H1 (cell line): Measurements from ENCODE around the gene EEF1AKMT3. TPM values are rescaled to one million over a fixed set of nuclear protein-coding genes. Genes with fewer than 3 reads are reported as not detected.

Experiments
- CTCF ChIA-PET: fragments of 300-600 bp; sonication (Branson Sonifier 250); formaldehyde crosslinking; loops from one replicate; lab custom pipeline; 2021; ENCODE audit not compliant: partially characterized antibody; lab: Charles Lee
- POLR2A ChIA-PET: fragments of 300-600 bp; sonication (Branson Sonifier 250); formaldehyde crosslinking; loops from one replicate; lab custom pipeline; 2021; ENCODE audit warnings: inconsistent platforms; ENCODE audit not compliant: partially characterized antibody; lab: Charles Lee
- DNase-seq, 2 experiments: peaks; one replicate each; pipeline versions ENCODE4 v3.0.0 to v3.0.0-alpha.2; 2010 to 2022; ENCODE audit warnings: low spot score in 2 of 2, low read depth in 1 of 2, mixed read lengths in 1 of 2
- FAIRE-seq: peaks from 2 replicates; lab custom pipeline; 2011; peaks lifted over from hg19 to GRCh38; lab: Jason Lieb, UNC
- H2AFZ ChIP-seq: 2 replicates; pipeline ENCODE4 v1.8.1; 2012; ENCODE audit warnings: low read length, inconsistent platforms
- H2AK5ac ChIP-seq: 2 replicates; pipeline ENCODE4 v1.6.1; 2013; ENCODE audit warnings: low read depth, low read length
- H2BK120ac ChIP-seq: replicated peaks from 2 replicates; pipeline ENCODE3; 2013; ENCODE audit warnings: low read depth, low read length, inconsistent platforms
- H2BK12ac ChIP-seq: 2 replicates; pipeline ENCODE4 v1.6.1; 2013; ENCODE audit warnings: low read depth, low read length
- H2BK15ac ChIP-seq: 2 replicates; pipeline ENCODE4 v1.6.1; 2013; ENCODE audit warnings: low read length
- H2BK20ac ChIP-seq: 2 replicates; pipeline ENCODE4 v1.6.1; 2013; ENCODE audit warnings: low read length
- H2BK5ac ChIP-seq: 2 replicates; pipeline ENCODE4 v1.6.1; 2013; ENCODE audit warnings: low read depth, low read length
- H3K14ac ChIP-seq: 2 replicates; pipeline ENCODE4 v1.6.1; 2013; ENCODE audit warnings: inconsistent platforms; ENCODE audit not compliant: insufficient read length
- H3K18ac ChIP-seq: 2 replicates; pipeline ENCODE4 v1.6.1; 2013; ENCODE audit warnings: low read length; ENCODE audit errors: extremely low read depth
- H3K23ac ChIP-seq: 2 replicates; pipeline ENCODE4 v1.6.1; 2013; ENCODE audit warnings: inconsistent platforms; ENCODE audit not compliant: insufficient read length
- H3K23me2 ChIP-seq: 2 replicates; pipeline ENCODE4 v1.6.1; 2013; ENCODE audit warnings: low read depth, low read length
- H3K27ac ChIP-seq: 2 replicates; pipeline ENCODE4 v1.6.1; 2011; ENCODE audit warnings: low read depth, low read length, inconsistent platforms
- H3K27me3 ChIP-seq, 4 experiments: replicated peaks in 1 of 4; 1 replicate in 1 of 4; 2 replicates in 3 of 4; pipeline versions ENCODE4 v1.6.1 to v1.8.1; 2011 to 2013; ENCODE audit warnings: low read length in 3 of 4, mild to moderate bottlenecking in 3 of 4, inconsistent platforms in 2 of 4, mixed read lengths in 2 of 4, moderate library complexity in 1 of 4; ENCODE audit not compliant: control insufficient read depth in 3 of 4, insufficient read depth in 3 of 4; ENCODE audit errors: extremely low read depth in 1 of 4
- H3K36me3 ChIP-seq, 4 experiments: 2 replicates each; pipeline versions ENCODE4 v1.6.1 to v1.8.1; 2011 to 2013; ENCODE audit warnings: mild to moderate bottlenecking in 4 of 4, low read length in 3 of 4, moderate library complexity in 2 of 4, control low read depth in 1 of 4, inconsistent platforms in 1 of 4; ENCODE audit not compliant: insufficient read depth in 4 of 4, control insufficient read depth in 2 of 4
- H3K4ac ChIP-seq: replicated peaks from 2 replicates; pipeline ENCODE3; 2013; ENCODE audit warnings: low read length, low read depth, mixed read lengths, inconsistent platforms; ENCODE audit not compliant: insufficient read length
- H3K4me1 ChIP-seq, 4 experiments: replicated peaks in 1 of 4; 1 replicate in 1 of 4; 2 replicates in 3 of 4; pipeline versions ENCODE4 v1.6.1 to v1.8.1; 2011 to 2013; ENCODE audit warnings: low read length in 3 of 4, inconsistent platforms in 2 of 4, mixed read lengths in 1 of 4; ENCODE audit not compliant: insufficient read depth in 4 of 4, control insufficient read depth in 3 of 4
- H3K4me2 ChIP-seq, 2 experiments: 2 replicates each; pipeline versions ENCODE4 v1.6.1 to v1.8.1; 2011 to 2013; ENCODE audit warnings: low read depth in 2 of 2, low read length in 2 of 2, control low read depth in 1 of 2, inconsistent platforms in 1 of 2, mild to moderate bottlenecking in 1 of 2; ENCODE audit not compliant: insufficient read depth in 1 of 2
- H3K4me3 ChIP-seq, 4 experiments: fragments of 200-600, 300-600 bp in 1 of 4; sonication (generic), shearing (Covaris generic), sonication (Bioruptor Twin) in 1 of 4; 2 replicates each; pipeline versions ENCODE4 v1.5.1 to v1.8.1; 2011 to 2016; ENCODE audit warnings: low read length in 4 of 4, low read depth in 3 of 4, control low read depth in 2 of 4, inconsistent platforms in 2 of 4, mild to moderate bottlenecking in 2 of 4, mixed read lengths in 1 of 4, moderate library complexity in 1 of 4; ENCODE audit not compliant: insufficient read depth in 2 of 4; ENCODE audit errors: extremely low read depth in 1 of 4
- H3K56ac ChIP-seq: replicated peaks from 2 replicates; pipeline ENCODE3; 2013; ENCODE audit warnings: low read depth, mild to moderate bottlenecking, mixed read lengths, low read length, inconsistent platforms; ENCODE audit not compliant: insufficient read length
- H3K79me1 ChIP-seq: 2 replicates; pipeline ENCODE4 v1.6.1; 2013; ENCODE audit warnings: low read depth, low read length, control low read depth
- H3K79me2 ChIP-seq, 2 experiments: 2 replicates each; pipeline versions ENCODE4 v1.6.1 to v1.8.1; 2012 to 2013; ENCODE audit warnings: low read length in 2 of 2, mild to moderate bottlenecking in 2 of 2, inconsistent platforms in 1 of 2; ENCODE audit not compliant: insufficient read depth in 2 of 2, control insufficient read depth in 1 of 2
- H3K9ac ChIP-seq, 4 experiments: replicated peaks in 1 of 4; 1 replicate in 1 of 4; 2 replicates in 3 of 4; pipeline versions ENCODE4 v1.6.1 to v1.8.1; 2011 to 2013; ENCODE audit warnings: low read depth in 3 of 4, low read length in 3 of 4, control low read depth in 2 of 4, mild to moderate bottlenecking in 2 of 4, moderate library complexity in 2 of 4, inconsistent platforms in 1 of 4; ENCODE audit errors: extremely low read depth in 1 of 4
- H3K9me3 ChIP-seq, 2 experiments: 2 replicates each; pipeline versions ENCODE4 v1.6.1 to v1.8.1; 2012 to 2013; ENCODE audit warnings: mild to moderate bottlenecking in 2 of 2, moderate library complexity in 2 of 2, control low read depth in 1 of 2, inconsistent platforms in 1 of 2, low read depth in 1 of 2, low read length in 1 of 2, mixed read lengths in 1 of 2; ENCODE audit not compliant: insufficient read depth in 2 of 2
- H4K20me1 ChIP-seq, 2 experiments: replicated peaks in 1 of 2; 2 replicates each; pipeline versions ENCODE3 to v1.8.1; 2011 to 2013; ENCODE audit warnings: inconsistent platforms in 2 of 2, low read length in 2 of 2, mild to moderate bottlenecking in 1 of 2; ENCODE audit not compliant: insufficient read depth in 2 of 2, control insufficient read depth in 1 of 2
- H4K5ac ChIP-seq: 2 replicates; pipeline ENCODE4 v1.6.1; 2013; ENCODE audit warnings: low read length, low read depth, mixed read lengths, inconsistent platforms; ENCODE audit not compliant: insufficient read length
- H4K8ac ChIP-seq: 2 replicates; pipeline ENCODE4 v1.8.0; 2013; ENCODE audit warnings: mild to moderate bottlenecking, moderate library complexity, low read length, inconsistent platforms; ENCODE audit not compliant: insufficient read depth; ENCODE audit errors: extremely low read depth
- H4K91ac ChIP-seq: replicated peaks from 2 replicates; pipeline ENCODE3; 2013; ENCODE audit warnings: low read length, mixed read lengths, inconsistent platforms; ENCODE audit not compliant: insufficient read length
- ATF2 ChIP-seq: IDR thresholded peaks from 2 replicates; pipeline ENCODE4 v1.6.1; 2012; ENCODE audit warnings: low read length, inconsistent platforms
- EP300 ChIP-seq, 2 experiments: IDR thresholded peaks; 1 replicate in 1 of 2; 2 replicates in 1 of 2; pipeline ENCODE4 v1.6.1; 2011 to 2012; ENCODE audit warnings: low read depth in 2 of 2, low read length in 2 of 2, mild to moderate bottlenecking in 2 of 2, borderline replicate concordance in 1 of 2, inconsistent platforms in 1 of 2, moderate library complexity in 1 of 2
- GABPA ChIP-seq: IDR thresholded peaks from 2 replicates; pipeline ENCODE4 v1.6.1; 2011; ENCODE audit warnings: mild to moderate bottlenecking, low read length, moderate library complexity, borderline replicate concordance; ENCODE audit not compliant: insufficient read depth
- KDM4A ChIP-seq: IDR thresholded peaks from one replicate; pipeline ENCODE4 v1.7.1; 2012; ENCODE audit warnings: low read depth, mild to moderate bottlenecking, moderate library complexity, low read length, inconsistent platforms; ENCODE audit not compliant: severe bottlenecking
- RBBP5 ChIP-seq: IDR thresholded peaks from 2 replicates; pipeline ENCODE4 v1.7.1; 2012; ENCODE audit warnings: low read depth, mild to moderate bottlenecking, inconsistent platforms, low read length, moderate library complexity, borderline replicate concordance
- SIN3A ChIP-seq, 2 experiments: IDR thresholded peaks in 1 of 2; conservative IDR thresholded peaks in 1 of 2; 2 replicates each; pipeline ENCODE4 v1.6.1; 2011 to 2012; ENCODE audit warnings: low read length in 2 of 2, improper control_type of control experiment in 1 of 2, low read depth in 1 of 2, mild to moderate bottlenecking in 1 of 2
- TAF7 ChIP-seq: optimal IDR thresholded peaks from 2 replicates; pipeline ENCODE3; 2011; ENCODE audit warnings: low read depth, mild to moderate bottlenecking, inconsistent platforms, low read length, moderate library complexity, borderline replicate concordance
- WGBS, 2 experiments: shearing (Covaris generic) in 1 of 2; methylation state at CpG; one replicate each; pipeline versions ENCODE4 v1.1.6 to v1.1.7; 2013 to 2015; ENCODE audit warnings: low lambda C conversion rate in 2 of 2, mixed read lengths in 2 of 2, inconsistent platforms in 1 of 2, low coverage in 1 of 2, missing lambda C conversion rate in 1 of 2; ENCODE audit not compliant: insufficient replicate concordance in 2 of 2, insufficient coverage in 1 of 2, insufficient read length in 1 of 2; ENCODE audit errors: extremely low coverage in 1 of 2, missing lambda C conversion rate in 1 of 2; 5-methylcytosine and 5-hydroxymethylcytosine counted together
- polyA plus RNA-seq, 7 experiments: library from polyadenylated mRNA; depleted of rRNA in 3 of 7; stranded (reverse) in 5 of 7; unstranded in 2 of 7; fragments of >200 nt in 5 of 7; fragments of 200-250 nt in 2 of 7; gene quantifications; 1 replicate in 5 of 7; 2 replicates in 1 of 7; 4 replicates in 1 of 7; pipeline versions ENCODE4 v1.2.1 to v1.2.3, GENCODE V29; 2011 to 2013; ENCODE audit warnings: missing spikeins in 2 of 7, mixed read lengths in 2 of 7
- total RNA-seq: library from RNA; stranded (reverse); fragmentation: NEBNext Ultra II Directional; extraction: Animal tissue kit (Norgen Biotek cat#: 25700); gene quantifications from 2 replicates; pipeline ENCODE4 v1.2.1, GENCODE V29; 2021

EEF1AKMT3 gene
- total and polyA plus RNA-seq, 2 of the 8 experiments (the other 6 are each of a cell fraction or from before 2014, with no cell fraction given): 3.1 to 4.4 TPM

GRCh38 chr12:57735952-57736740 lies 36.3 kb upstream of the EEF1AKMT3 start:
- peaks cover 6 to 29% (median 12%) of the 10 kb centered on the region in 4 experiments; a peak in 6 of 7 replicates for H3K4me1 ChIP-seq
- peak in 1 of 2 experiments; percentile 80 for DNase-seq
- FAIRE-seq: no peak
- no peaks in the 10 kb centered on the region for H3K79me2 ChIP-seq
- H3K14ac ChIP-seq: no peak overlapping the region
- H2BK120ac ChIP-seq: no peak overlapping the region
- H3K23ac ChIP-seq: no peak overlapping the region
- no peak overlapping the region for H4K5ac ChIP-seq
- no peak overlapping the region for H3K9ac ChIP-seq
- H3K27me3 ChIP-seq: peaks cover 50 to 97% (median 90%) of the 10 kb centered on the region in 4 experiments
- H3K4me2 ChIP-seq: peak overlapping the region; percentile 79 to 93
- H3K9me3 ChIP-seq: no peaks in the 10 kb centered on the region; a peak in 1 of 4 replicates
- H2BK15ac ChIP-seq: peak overlapping the region; percentile 92; the same call in 1 of the 2 replicates
- no peak overlapping the region for H4K91ac ChIP-seq
- H3K23me2 ChIP-seq: peaks cover 2% of the 10 kb centered on the region; the same call in 1 of the 2 replicates
- H2BK5ac ChIP-seq: no peak overlapping the region
- ChIA-PET POLR2A (interaction anchor here (0.7 to 5.2 kb wide), 26 partner anchors 9 to 218 kb away, joined by 3 to 59 read pairs (median 4); partner anchors contain the start of genes ARHGEF25, CDK4, DDIT3 and EEF1AKMT3), CTCF (interaction anchor here (0.6 to 11.2 kb wide), 26 partner anchors 8 to 281 kb away, joined by 3 to 149 read pairs (median 5); partner anchors contain the start of genes ARHGEF25, B4GALNT1, CYP27B1 and OS9)
- H4K20me1 ChIP-seq: peaks cover 0 to 17% of the 10 kb centered on the region in 2 experiments
- 2% methylated on average over 38 of the region's 49 CpGs; no CpG with 5 or more reads in 1 of the 2 experiments for WGBS, 2 experiments
- no peak overlapping the region for H3K27ac ChIP-seq
- no peak overlapping the region for H3K18ac ChIP-seq
- no peak overlapping the region for H2AFZ ChIP-seq
- no peak overlapping the region for H2AK5ac ChIP-seq
- no peak overlapping the region for H2BK20ac ChIP-seq
- peak overlapping the region; percentile 75 for H3K4ac ChIP-seq
- no peaks in the 10 kb centered on the region for H3K79me1 ChIP-seq
- no peak overlapping the region for H4K8ac ChIP-seq
- H2BK12ac ChIP-seq: peak overlapping the region; percentile 84; the same call in 1 of the 2 replicates
- peak overlapping the region; percentile 19 to 76 (median 30) for H3K4me3 ChIP-seq
- H3K56ac ChIP-seq: no peak overlapping the region
- H3K36me3 ChIP-seq: peaks cover 0 to 6% (median 0%) of the 10 kb centered on the region in 4 experiments; a peak in 1 of 8 replicates
- peak; percentile 23; the same call in 1 of the 2 replicates for TF ChIP-seq GABPA
- peak; percentile 32; the same call in 1 of the 2 replicates for TF ChIP-seq RBBP5
- TF ChIP-seq ATF2: no peak
- peak; percentile 44 for TF ChIP-seq KDM4A
- TF ChIP-seq TAF7: no peak
- TF ChIP-seq EP300 (IDR thresholded peaks at IDR 0.05; ENCODE audit: borderline replicate concordance in 1 of 2, low read depth in 2 of 2, low read length in 2 of 2): 0 out of 3 replicates have a peak, but pooled peaks of 1 of the 2 experiments have one; percentile 52
- peak in 1 of 2 experiments; percentile 94; a peak in 2 of 4 replicates for TF ChIP-seq SIN3A (conservative IDR thresholded peaks at IDR 0.05 in 1 of 2, IDR thresholded peaks at IDR 0.05 in 1 of 2; ENCODE audit: low read depth in 1 of 2, low read length in 2 of 2)
